ENCODE measurements around the gene UCKL1.
"Not testable (repeated sequence)": the region's sequence is repeated elsewhere in the genome, so short reads cannot be mapped to it uniquely, and the experiment has no call there.

Gene UCKL1

DNA sequence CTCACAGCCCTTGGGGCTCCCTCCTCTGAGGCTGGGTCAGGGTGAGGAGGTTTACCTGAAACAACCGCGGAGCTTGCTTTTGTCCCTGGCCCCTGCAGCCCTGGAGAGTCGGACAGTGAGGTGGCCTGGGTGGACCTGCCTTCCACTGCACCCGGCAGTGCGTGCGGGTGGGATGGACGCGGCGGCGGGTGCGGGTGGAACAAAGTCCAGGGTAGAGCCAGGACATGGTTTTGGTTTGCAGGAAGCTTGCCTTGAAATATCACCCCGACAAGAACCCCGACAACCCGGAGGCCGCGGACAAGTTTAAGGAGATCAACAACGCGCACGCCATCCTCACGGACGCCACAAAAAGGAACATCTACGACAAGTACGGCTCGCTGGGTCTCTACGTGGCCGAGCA is 27.1 kb downstream of the UCKL1 start:
- no peak for DNase-seq

DNA sequence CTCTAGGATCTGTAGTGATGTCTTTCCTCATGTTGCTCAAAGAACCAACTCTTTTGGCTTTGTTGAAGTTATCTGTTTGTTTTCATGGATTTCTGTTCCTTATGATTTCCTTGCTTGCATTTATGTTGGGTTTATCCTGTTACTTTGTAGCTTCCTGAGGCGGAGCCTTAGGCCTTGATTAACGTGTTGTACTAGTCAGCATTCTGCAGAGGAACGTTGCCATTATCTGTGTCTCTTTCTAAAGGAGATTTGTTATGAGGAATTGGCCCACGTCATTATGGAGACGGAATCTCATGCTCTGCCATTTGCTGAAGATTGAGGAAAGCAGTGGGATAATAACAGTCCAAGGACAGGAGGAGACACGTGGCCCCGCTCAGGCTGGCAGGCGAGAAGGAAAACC is 29.9 kb downstream of the UCKL1 start:
- no peak for DNase-seq

DNA sequence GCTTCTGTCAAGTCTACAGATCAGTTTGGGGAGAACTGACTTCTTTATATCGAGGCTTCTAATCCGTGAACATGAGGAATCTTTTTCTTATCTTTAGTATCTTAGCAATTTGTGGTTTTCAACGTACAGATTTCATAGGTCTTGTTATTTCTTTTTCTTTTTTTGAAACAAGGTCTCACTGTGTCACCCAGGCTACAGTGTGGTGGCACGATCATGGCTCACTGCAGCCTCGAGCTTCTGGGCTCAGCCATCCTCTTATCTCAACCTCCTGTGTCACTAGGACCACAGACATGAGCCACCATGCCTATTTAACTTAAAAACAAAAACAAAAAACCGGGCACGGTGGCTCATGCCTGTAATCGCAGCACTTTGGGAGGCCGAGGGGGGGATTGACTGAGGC is 32.0 kb downstream of the UCKL1 start:
- DNase-seq, result no peak

GRCh38 chr20:63923651-63924050 is 32.6 kb downstream of the UCKL1 start:
- no peak for DNase-seq

DNA sequence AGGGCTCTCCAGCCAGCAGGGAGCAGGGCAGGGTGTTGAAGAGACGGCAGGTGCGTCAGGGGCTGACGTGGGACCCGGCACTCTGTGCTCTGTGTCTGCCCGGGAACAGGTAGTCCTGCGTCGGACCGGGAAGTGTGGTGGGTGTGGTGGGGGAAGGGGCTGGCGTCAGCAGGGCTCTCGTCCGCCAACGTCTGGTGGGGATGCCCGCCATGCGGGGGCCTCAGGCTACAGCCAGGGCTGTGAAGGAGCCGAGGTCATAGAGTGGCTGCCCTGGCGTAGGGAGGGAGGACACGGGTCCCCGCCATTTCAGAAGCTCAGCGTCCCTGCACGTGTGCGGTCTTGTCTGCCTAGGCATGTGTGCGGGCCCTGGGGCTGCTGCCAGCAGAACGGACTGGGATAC is 36.0 kb downstream of the UCKL1 start:
- DNase-seq, result no peak

GRCh38 chr20:63919130-63919529 is 37.1 kb downstream of the UCKL1 start:
- DNase-seq, result peak in 6 of 56 donors; percentile 16 to 37 (median 24)

DNA sequence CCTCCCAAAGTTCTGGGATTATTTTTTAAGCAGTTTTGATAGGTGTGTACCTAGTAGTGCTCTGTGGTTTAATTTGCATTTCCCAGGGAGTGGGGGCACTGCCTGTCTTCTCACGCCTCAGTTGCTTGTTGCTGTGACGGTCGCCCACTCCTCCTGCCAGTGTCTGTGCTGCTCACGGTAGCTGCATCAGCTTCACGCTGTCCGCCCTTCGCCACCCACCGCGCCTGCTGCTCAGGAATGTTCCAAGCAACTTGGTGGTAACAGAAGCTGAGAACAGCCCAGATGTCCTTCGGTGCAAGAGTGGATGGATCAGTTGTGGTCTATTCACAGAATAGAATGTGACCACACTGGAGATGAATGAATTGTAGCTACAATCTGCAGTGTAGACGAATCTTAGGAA is 38.4 kb downstream of the UCKL1 start:
- peak in 35 of 56 donors; percentile 11 to 84 (median 48) for DNase-seq

DNA sequence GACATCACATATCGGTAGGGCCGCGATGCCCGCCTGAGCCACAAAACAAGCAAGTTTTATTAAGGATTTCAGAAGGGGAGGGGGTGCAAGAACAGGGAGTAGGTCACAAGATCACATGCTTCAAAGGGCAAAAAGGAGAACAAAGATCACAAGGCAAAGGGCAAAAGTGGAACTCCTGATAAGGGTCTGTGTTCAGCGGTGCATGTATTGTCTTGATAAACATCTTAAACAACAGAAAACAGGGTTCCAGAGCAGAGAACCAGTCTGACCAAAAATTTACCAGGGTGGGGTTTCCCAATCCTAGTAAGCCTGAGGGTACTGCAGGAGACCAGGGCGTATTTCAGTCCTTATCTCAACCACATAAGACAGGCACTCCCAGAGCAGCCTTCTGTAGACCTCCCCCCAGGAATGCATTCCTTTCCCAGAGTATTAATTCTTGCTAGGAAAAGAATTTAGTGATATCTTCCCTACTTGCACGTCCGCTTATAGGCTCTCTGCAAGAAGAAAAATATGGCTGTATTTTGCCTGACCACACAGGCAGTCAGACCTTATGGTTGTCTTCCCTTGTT is 39.8 kb downstream of the UCKL1 start:
- not testable (repeated sequence) for DNase-seq

GRCh38 chr20:63915471-63915870 is 40.7 kb downstream of the UCKL1 start:
- peak in 31 of 56 donors; percentile 9 to 75 (median 43) for DNase-seq

GRCh38 chr20:63913768-63914167 is 42.4 kb downstream of the UCKL1 start:
- no peak for DNase-seq

- DNase-seq, result peak in 38 of 56 donors; percentile 3 to 73 (median 30)
Measured at GRCh38 chr20:63911176-63911575, 45.0 kb downstream of the UCKL1 start.

- DNase-seq, result no peak
Measured at GRCh38 chr20:63908008-63908682, 48.1 kb downstream of the UCKL1 start.

DNA sequence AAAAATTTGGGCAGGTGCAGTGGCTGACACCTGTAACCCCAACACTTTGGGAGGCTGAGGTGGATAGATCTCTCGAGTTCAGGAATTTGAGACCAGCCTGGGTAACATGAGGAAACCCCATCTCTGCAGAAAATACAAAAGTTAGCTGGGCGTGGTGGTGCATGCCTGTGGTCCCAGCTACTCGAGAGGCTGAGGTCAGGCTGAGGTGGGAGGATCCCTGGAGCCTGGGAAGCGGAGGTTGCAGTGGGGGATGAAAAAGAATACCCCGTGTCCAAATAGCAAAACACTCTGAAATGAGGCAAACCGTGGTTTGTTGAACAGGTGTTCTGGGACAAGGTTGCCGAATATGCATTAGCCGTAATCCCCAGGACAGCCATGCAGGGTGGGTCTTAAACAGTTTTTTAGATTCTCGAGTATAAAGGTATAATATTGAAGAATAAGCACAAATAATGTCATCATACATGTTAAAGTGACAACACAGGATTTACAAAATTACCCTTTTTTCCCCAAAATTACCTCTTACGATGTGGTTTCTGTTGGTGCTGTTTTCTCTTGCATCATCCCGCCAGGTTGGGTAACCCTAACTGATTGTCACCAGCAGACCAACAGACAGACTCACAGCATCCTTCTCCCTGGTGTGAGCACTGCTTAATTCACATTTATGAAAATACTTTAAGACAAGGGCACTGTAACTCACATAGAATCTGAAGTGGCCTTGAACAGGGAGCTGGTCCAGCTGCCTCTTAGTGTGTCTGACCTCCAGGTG is 52.2 kb downstream of the UCKL1 start:
- DNase-seq, result no peak

DNA sequence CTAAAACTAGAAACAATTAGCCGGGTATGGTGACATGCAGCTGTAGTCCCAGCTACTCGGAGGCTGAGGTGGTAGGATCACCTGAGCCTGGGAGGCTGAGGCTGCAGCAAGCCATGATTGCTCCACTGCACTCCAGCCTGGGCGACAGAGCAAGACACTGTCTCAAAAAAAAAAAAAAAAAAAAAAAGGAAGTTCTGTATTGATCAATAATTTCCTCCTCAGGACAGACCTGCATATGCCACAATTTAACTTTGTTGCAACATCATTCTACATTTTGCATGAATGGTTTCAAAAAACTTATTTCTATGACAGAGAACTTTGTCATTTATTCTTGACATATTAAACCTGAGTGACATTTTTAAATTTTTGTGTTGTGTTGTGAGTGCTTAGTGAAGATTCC is 55.8 kb downstream of the UCKL1 start:
- DNase-seq, result no peak

DNA sequence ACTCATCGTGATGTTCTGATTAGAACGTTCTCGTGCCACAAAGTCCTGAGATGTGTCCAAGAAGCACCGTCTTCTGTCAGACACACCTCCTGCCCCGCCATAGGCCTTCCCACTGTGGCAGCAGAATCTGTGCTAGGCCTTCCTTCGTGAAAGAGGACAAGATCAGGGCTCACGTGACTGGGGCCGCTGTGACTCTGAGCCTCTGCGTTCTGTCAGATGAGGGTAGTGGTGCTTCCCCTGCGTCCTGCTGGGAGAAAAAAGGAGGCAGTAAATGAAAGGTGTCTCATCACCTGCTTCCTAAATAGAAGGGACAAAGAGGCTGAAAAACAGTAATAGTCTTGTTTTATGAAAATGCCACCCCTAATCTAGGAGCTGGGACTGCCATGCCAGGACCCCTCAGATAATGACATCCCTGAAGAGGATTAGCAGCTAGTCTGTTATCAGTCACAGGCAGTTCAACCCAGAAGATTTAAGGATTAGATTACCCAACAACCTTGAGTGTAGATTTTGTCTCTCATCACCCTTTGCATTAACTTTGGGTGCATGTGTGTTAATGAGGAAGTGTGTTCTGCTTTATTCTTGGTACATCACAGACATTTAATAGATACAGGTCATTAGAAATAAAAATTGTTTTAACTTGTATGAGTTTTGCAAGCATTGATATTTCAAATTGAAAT is 57.2 kb downstream of the UCKL1 start:
- DNase-seq, result peak in 1 of 56 donors; percentile 9

DNA sequence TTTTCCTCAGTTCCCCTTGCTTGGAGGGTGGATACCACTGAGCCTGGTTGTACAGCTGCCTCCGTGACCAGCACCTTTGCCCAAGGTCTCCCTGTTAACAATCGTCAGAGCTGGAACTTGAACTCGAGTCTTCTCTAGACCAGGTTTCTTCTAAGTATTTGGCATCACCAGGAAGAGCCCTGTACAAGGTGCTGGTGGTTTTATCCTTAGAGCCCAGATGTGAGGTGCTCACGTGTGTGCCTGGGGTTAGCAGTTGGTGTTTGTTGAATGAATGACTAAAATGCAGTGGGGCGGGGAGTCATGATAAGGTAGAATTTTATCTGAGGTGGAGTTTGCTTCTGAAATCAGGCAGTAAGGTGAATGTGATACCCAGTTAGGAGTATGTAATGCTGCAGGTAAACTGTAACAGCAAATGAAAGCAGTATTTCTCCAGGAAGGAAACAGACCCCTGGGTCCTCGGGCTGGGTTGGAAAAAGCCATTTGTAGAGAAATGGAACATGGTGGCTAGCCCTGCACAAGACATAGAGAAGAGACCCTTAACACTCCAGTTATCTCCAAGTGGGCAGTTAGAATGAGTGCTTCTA is 58.1 kb downstream of the UCKL1 start:
- no peak for DNase-seq

DNA sequence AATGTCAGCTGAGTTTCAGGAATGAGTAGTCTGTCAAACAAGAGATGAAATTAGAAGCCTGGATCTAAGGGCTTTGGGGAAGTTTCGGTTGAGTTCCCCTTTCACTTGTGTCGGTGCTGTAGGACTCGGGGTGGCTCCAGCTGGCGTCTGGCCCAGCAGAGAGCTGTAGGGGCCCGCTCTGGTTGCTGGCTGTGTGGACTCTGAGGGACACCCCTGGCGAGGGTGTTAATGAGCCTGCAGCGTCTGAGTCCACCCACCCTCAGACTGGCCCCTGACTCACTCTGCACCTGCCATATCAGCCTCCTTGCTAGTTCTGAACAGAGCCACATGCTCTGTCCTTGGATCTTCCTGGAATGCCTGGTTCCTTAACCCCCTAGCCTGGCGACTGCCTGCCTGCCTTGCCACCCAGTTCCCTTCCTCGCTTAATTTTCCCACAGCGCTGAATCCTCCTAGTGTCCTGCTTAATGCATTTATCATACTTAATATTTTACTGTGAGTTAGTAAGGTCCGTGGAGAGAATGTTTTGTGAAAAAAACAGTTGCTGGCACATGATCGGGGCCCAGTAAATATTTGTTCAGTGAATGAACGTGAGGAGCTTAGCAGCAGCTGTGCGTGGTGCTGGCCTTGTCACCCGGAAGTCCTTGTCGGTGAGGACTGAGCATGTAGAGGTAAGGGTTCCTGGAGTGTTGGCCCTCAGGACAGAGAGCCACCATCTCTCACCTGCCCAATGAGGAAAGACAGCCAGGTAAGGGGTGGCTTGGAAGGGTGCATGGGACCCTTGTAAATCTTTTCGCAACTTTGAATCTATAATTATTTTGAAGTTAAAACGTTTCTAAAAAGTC is 59.7 kb downstream of the UCKL1 start:
- peak in 30 of 56 donors; percentile 2 to 57 (median 23) for DNase-seq

- DNase-seq, result no peak
Measured at GRCh38 chr20:63895952-63896263, 60.3 kb downstream of the UCKL1 start.

GRCh38 chr20:63895202-63895951 is 60.8 kb downstream of the UCKL1 start:
- no peak for DNase-seq
